DND-41 (cell line): Measurements from ENCODE around the gene OMP.

ENCODE experiments used
- ATAC-seq: fragments of 200-7000 bp; cut with Tn5 transposase; 3 replicates; pipeline ENCODE4 v1.9.1; 2021; ENCODE audit warnings: low read depth; ENCODE audit not compliant: insufficient read depth
- DNase-seq: peaks from one replicate; pipeline ENCODE4 v3.0.0-alpha.2; 2020
- H2AFZ ChIP-seq: 2 replicates; pipeline ENCODE4 v1.6.0; 2012; ENCODE audit warnings: low read depth, low read length
- H3K27ac ChIP-seq: 2 replicates; pipeline ENCODE4 v1.5.1; 2012; ENCODE audit warnings: low read length, inconsistent platforms
- H3K27me3 ChIP-seq: fragments of 200-600 bp; sonication (generic); 2 replicates; pipeline ENCODE4 v1.6.0; 2012; ENCODE audit warnings: low read length, mild to moderate bottlenecking, inconsistent platforms; ENCODE audit not compliant: insufficient read depth, poor library complexity
- H3K36me3 ChIP-seq: 2 replicates; pipeline ENCODE4 v1.5.1; 2012; ENCODE audit warnings: low read length, inconsistent platforms; ENCODE audit not compliant: insufficient read depth
- H3K4me1 ChIP-seq: 2 replicates; pipeline ENCODE4 v1.5.1; 2012; ENCODE audit warnings: mild to moderate bottlenecking, low read length; ENCODE audit not compliant: insufficient read depth
- H3K4me2 ChIP-seq: 2 replicates; pipeline ENCODE4 v1.6.0; 2012; ENCODE audit warnings: mild to moderate bottlenecking, moderate library complexity, low read length, inconsistent platforms; ENCODE audit not compliant: insufficient read depth
- H3K4me3 ChIP-seq, 2 experiments: fragments of 200-600 bp in 1 of 2; shearing (Covaris generic) in 1 of 2; 2 replicates each; pipeline ENCODE4 v1.5.1; 2012 to 2016; ENCODE audit warnings: inconsistent platforms in 2 of 2, low read length in 2 of 2, mild to moderate bottlenecking in 2 of 2, low read depth in 1 of 2, moderate library complexity in 1 of 2
- H3K79me2 ChIP-seq: 2 replicates; pipeline ENCODE4 v1.6.0; 2012; ENCODE audit warnings: low read length, inconsistent platforms; ENCODE audit not compliant: insufficient read depth
- H3K9ac ChIP-seq: 2 replicates; pipeline ENCODE4 v1.6.0; 2012; ENCODE audit warnings: low read depth, mild to moderate bottlenecking, inconsistent platforms, low read length, moderate library complexity
- H3K9me3 ChIP-seq: 2 replicates; pipeline ENCODE4 v1.5.1; 2012; ENCODE audit warnings: low read length, moderate library complexity, mild to moderate bottlenecking, inconsistent platforms; ENCODE audit not compliant: insufficient read depth, severe bottlenecking
- H4K20me1 ChIP-seq: 2 replicates; pipeline ENCODE4 v1.6.0; 2012; ENCODE audit warnings: low read length; ENCODE audit not compliant: insufficient read depth
- CTCF ChIP-seq: IDR thresholded peaks from 2 replicates; pipeline ENCODE4 v1.5.1; 2012; ENCODE audit warnings: borderline replicate concordance, low read length, moderate library complexity, mild to moderate bottlenecking; ENCODE audit not compliant: poor library complexity, severe bottlenecking; ENCODE audit errors: extremely low read depth
- EZH2 ChIP-seq: IDR thresholded peaks from 3 replicates; pipeline ENCODE4 v1.6.1; 2012; ENCODE audit warnings: borderline replicate concordance, low read depth, mild to moderate bottlenecking, moderate library complexity, low read length, inconsistent platforms; ENCODE audit not compliant: severe bottlenecking

Gene OMP

GRCh38 chr11:77110836-77111235 lies 8.2 kb downstream of the OMP start:
- Histone ChIP-seq H3K27ac (no peak overlapping the region), H3K79me2 (no peaks in the 10 kb centered on the region), H3K4me2 (no peak overlapping the region), H3K4me1 (no peaks in the 10 kb centered on the region), H3K4me3 (no peak overlapping the region), H3K9me3 (no peaks in the 10 kb centered on the region), H3K36me3 (no peaks in the 10 kb centered on the region), H3K9ac (no peak overlapping the region), H2AFZ (no peak overlapping the region), H3K27me3 (no peaks in the 10 kb centered on the region), H4K20me1 (peaks cover 2% of the 10 kb centered on the region; the same call in 1 of the 2 replicates)
- ATAC-seq: no peak
- TF ChIP-seq EZH2 (no peak), CTCF (no peak)
- DNase-seq: no peak

- H3K27me3 ChIP-seq: no peaks in the 10 kb centered on the region
- no peaks in the 10 kb centered on the region for H3K4me1 ChIP-seq
- H3K4me2 ChIP-seq: no peak overlapping the region
- TF ChIP-seq EZH2: no peak
- no peak for TF ChIP-seq CTCF
- no peaks in the 10 kb centered on the region for H3K79me2 ChIP-seq
- no peak overlapping the region for H3K9ac ChIP-seq
- no peak overlapping the region for H3K4me3 ChIP-seq
- H4K20me1 ChIP-seq: peaks cover 2% of the 10 kb centered on the region; the same call in 1 of the 2 replicates
- no peak overlapping the region for H3K27ac ChIP-seq
- no peaks in the 10 kb centered on the region for H3K9me3 ChIP-seq
- DNase-seq: no peak
- H2AFZ ChIP-seq: no peak overlapping the region
- no peak for ATAC-seq
- H3K36me3 ChIP-seq: no peaks in the 10 kb centered on the region
Measured at GRCh38 chr11:77111277-77111676, 8.6 kb downstream of the OMP start.

GRCh38 chr11:77111946-77112345 lies 9.3 kb downstream of the OMP start:
- no peak overlapping the region for H3K4me3 ChIP-seq
- no peak for DNase-seq
- H3K36me3 ChIP-seq: no peaks in the 10 kb centered on the region

More at GRCh38 chr11:77111946-77112345, 9.3 kb downstream of the OMP start:
- Histone ChIP-seq H3K27ac (no peak overlapping the region), H3K4me1 (no peaks in the 10 kb centered on the region), H3K4me2 (no peak overlapping the region), H2AFZ (no peak overlapping the region), H4K20me1 (peaks cover 2% of the 10 kb centered on the region; the same call in 1 of the 2 replicates), H3K27me3 (no peaks in the 10 kb centered on the region), H3K79me2 (no peaks in the 10 kb centered on the region), H3K9me3 (no peaks in the 10 kb centered on the region), H3K9ac (no peak overlapping the region)
- TF ChIP-seq EZH2: no peak
- TF ChIP-seq CTCF: no peak
- no peak for ATAC-seq
